GM19240 (cell line): ENCODE results near the gene PTPN4.

Experiments
- DNase-seq: peaks from one replicate; pipeline ENCODE4 v3.0.0; 2011; ENCODE audit warnings: low spot score; ENCODE audit not compliant: insufficient read length

PTPN4 gene, protein sequence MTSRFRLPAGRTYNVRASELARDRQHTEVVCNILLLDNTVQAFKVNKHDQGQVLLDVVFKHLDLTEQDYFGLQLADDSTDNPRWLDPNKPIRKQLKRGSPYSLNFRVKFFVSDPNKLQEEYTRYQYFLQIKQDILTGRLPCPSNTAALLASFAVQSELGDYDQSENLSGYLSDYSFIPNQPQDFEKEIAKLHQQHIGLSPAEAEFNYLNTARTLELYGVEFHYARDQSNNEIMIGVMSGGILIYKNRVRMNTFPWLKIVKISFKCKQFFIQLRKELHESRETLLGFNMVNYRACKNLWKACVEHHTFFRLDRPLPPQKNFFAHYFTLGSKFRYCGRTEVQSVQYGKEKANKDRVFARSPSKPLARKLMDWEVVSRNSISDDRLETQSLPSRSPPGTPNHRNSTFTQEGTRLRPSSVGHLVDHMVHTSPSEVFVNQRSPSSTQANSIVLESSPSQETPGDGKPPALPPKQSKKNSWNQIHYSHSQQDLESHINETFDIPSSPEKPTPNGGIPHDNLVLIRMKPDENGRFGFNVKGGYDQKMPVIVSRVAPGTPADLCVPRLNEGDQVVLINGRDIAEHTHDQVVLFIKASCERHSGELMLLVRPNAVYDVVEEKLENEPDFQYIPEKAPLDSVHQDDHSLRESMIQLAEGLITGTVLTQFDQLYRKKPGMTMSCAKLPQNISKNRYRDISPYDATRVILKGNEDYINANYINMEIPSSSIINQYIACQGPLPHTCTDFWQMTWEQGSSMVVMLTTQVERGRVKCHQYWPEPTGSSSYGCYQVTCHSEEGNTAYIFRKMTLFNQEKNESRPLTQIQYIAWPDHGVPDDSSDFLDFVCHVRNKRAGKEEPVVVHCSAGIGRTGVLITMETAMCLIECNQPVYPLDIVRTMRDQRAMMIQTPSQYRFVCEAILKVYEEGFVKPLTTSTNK

DNA sequence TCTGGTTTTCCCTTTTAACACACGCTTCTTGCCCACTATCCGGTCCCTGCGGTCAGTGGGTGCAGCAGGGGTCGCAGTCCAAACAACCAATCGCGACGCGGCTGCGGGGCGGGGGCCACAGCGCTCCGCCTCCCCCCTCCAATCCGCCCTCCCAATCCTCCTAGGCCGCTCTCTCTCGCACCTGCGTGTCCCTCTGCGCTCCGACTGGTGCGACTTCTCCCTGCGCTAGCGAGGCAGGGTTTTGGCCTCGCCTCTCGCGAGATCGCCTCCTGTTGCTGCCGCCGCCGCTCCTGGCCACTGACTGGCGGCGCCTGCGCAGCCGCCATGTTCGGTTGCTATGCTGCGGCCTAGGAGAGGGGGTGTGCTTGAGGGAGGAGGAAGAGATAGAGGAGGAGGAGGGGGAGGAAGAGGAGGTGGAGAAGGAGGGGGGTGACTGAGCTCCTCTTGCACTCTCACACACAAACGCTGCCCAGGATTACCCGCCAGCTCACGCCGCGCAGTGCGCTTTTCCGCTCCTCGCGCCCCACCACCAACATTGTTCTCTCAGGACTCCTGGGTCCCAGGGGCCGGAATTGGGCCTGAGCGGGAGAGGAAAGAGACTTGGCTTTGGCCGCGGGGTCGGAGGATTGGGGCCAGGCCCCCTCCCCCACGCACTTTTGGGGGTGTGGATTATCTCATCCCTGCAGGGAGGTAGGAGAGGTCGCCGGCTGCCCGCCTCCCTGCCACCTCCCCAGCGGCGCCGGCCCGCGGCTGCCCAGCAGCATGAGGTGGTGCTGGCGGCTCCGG is at the start of gene PTPN4:
TSS of gene PTPN4 (plus strand) at position 472 of the 786 bp plus-strand sequence. CDS start 49,932 bp downstream, outside the sequence.
- DNase-seq = peak; percentile 92

GRCh38 chr2:119710281-119710680 is 49.4 kb upstream of the PTPN4 start:
- DNase-seq = no peak

DNA sequence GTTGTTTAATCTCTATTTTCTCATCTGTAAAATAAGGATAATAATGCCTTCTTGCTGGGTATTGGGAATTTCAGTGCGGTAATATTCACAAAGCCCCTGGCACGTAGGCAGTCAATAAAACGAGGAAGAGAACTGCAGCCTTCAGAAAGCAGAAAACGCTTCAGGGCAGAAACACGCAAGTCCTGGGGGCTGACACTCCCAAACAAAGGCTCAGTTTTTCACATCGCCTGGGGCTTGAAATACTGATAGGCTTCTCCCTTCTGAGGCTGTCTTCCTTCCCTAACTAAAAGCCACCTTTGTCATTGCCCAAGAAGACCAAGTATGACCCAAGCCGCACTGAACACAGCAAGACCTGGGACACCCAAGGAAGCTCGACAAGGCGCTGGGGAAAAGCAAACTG is 48.4 kb upstream of the PTPN4 start:
- no peak for DNase-seq

DNA sequence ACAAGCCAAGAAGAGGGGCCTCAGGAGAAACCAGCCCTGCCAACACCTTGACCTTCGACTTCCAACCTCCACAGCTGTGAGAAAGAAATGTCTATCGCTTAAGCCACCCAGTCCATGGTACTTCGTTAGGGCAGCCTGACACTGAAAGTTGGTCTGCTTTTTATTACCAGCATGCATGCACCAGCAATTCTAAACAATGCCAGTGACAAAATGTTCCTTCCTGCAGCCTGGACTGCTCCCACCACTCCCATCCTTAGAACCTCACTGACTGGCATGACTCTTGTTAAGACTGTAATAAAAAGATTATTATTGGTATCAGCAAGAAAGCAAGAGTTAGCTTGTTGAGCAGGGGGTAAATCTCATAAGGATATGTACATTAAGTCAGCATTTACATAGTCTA is 47.2 kb upstream of the PTPN4 start:
- DNase-seq = no peak

GRCh38 chr2:119713819-119714490 is 45.8 kb upstream of the PTPN4 start:
- no peak for DNase-seq

GRCh38 chr2:119715409-119716283 is 44.1 kb upstream of the PTPN4 start:
- no peak for DNase-seq

DNA sequence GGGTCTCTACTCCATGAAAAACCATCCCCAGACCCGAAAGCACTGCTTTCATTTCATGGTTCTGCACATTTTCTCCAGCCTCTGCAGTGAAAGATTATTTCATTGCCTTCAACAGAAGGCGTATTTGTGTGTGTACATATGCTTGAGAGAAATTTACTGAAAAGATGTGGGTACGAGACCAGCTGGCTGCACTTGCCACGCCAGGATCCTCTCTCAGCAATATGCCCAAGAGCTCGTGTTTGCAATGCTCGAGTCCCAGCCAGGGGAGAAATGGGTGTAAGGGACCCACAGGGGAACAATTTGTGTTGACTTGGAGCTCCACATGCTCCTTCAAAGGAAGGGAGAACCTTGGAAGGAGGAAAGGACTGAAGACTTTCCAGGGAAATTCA is 43.4 kb upstream of the PTPN4 start:
- DNase-seq = no peak

GRCh38 chr2:119718501-119719260 is 41.0 kb upstream of the PTPN4 start:
- no peak for DNase-seq

GRCh38 chr2:119719261-119719627 is 40.5 kb upstream of the PTPN4 start:
- no peak for DNase-seq

DNA sequence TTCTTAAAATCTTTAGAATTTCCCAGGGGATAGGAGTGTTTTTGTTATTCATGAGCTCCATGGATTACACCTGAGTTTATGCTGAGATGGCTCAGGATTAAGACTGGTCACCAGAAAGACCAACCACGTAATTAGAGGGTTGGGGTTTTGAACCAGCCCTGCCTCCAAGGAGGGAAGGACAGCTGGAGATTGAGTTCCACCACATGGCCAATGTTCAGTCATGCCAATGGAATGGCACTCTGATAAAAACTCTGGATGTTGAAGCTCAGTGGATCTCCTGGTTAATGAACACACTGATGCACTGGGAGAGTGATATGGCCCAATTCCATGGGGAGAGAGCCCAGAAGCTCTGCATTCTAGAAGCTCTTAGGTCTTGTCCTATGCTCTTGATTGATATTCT is 38.7 kb upstream of the PTPN4 start:
- no peak for DNase-seq

- DNase-seq = no peak
Measured at GRCh38 chr2:119721462-119721861, 38.3 kb upstream of the PTPN4 start.

GRCh38 chr2:119721904-119722303 is 37.8 kb upstream of the PTPN4 start:
- DNase-seq = no peak

DNA sequence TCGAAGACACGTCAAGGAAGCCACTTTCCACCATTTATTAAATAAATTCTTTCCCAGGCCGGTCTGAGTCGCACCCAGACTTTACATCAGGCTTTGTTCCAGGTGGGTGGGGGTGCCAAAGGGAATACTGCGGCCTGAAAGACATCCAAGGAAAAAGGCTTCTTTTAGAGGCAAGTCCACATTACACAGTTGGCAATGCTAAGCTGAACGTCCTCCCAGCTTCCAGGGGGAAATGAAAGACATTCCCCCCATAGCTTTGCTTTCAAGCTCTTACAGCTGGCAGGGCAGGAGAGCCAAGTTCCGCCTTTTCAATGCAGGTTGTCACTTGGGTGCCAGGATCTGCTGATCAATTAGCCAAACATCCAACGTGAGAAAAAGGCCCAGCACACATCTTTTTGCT is 36.5 kb upstream of the PTPN4 start:
- no peak for DNase-seq

- DNase-seq = no peak
Measured at GRCh38 chr2:119723784-119724467, 35.8 kb upstream of the PTPN4 start.

DNA sequence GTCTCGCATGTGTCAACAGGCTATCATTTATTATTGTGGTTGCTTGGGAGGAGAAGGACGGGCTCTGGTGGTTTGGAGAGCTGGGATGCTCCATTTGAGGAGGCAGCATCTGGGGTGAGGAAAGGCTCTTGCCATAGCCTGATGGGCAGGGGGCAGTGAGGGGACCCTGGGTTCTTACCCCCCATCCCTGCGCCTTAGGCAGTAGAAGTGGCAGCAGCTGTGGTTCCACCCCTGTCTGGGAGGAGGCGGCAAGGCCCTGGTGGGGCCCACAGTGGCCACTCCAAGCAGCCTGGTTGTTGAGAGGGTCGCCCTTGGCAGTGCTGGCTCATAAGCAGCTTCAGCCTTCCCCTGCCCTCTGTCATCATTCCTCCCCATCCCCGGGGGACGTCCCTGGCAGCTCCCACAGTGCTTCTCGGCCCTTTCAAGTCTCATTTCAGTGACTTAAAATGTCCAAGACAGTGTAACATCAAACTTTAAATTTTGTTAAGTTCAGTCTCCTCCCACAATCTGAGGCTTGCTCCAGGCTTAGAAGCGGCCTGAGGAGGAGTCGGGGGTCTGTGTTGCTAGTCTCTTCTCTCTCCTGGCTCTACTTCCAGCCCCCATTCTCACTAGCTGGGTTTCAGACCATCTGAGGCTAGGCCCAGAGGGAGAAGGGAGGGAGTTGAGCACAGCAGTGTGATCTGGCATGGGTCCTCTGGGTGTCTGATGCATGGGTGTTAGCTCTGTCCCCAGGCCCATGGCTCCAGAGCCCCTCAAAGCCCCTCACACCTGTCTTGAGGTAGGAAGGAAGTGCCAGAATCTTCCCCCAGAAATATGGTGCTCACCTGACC is 34.9 kb upstream of the PTPN4 start:
- no peak for DNase-seq

- DNase-seq = no peak
Measured at GRCh38 chr2:119727493-119727892, 32.2 kb upstream of the PTPN4 start.

DNA sequence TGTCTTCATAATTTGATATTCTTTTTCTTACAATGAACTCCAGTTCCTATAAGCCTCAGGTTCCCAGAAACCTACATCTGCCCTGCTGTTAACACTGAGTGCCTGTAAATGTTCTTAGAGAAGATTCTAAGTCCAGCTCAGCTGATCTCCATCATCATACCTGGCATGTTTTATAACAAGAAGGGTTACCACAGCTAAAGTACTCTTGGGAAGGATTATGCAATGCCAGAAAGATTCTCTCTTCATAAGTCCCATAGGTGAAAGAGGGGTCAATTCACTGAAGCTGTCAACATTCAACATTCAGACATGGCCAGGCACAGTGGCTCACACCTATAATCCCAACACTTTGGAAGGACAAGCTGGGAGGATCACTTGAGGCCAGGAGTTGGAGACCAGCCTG is 31.3 kb upstream of the PTPN4 start:
- no peak for DNase-seq

GRCh38 chr2:119730671-119731177 is 29.0 kb upstream of the PTPN4 start:
- DNase-seq = no peak
